Endothelial cell of umbilical vein (primary cell): ENCODE results near the gene CASP9. TPM values are rescaled to one million over a fixed set of nuclear protein-coding genes. Genes with fewer than 3 reads are reported as not detected.
A peak's percentile ranks its signal among the peaks of the same experiment; 100 is the strongest.
"Not testable (repeated sequence)": the region's sequence is repeated elsewhere in the genome, so short reads cannot be mapped to it uniquely, and the experiment has no call there.

Experiments used
- BruUV-seq: library from RNA; stranded (reverse); fragments of 400-500 nt; replicated peaks from 2 replicates; lab custom pipeline; 2021; lab: Mats Ljungman, UMichigan
- CTCF ChIA-PET: fragments of 300-600, 350-600 bp; sonication (Branson Sonifier 250); formaldehyde crosslinking; loops from one replicate; lab custom pipeline; 2021; ENCODE audit warnings: antibody characterized with exemption, inconsistent platforms; lab: Charles Lee
- POLR2A ChIA-PET: fragments of 300-600, 350-600 bp; sonication (Branson Sonifier 250); formaldehyde crosslinking; loops from one replicate; lab custom pipeline; 2021; ENCODE audit warnings: antibody characterized with exemption, inconsistent platforms; lab: Charles Lee
- DNase-seq: peaks from one replicate; pipeline ENCODE4 v3.0.0-alpha.2; 2011; ENCODE audit warnings: low read depth, low spot score
- FAIRE-seq: peaks from 2 replicates; lab custom pipeline; 2011; peaks lifted over from hg19 to GRCh38; lab: Jason Lieb, UNC
- H2AFZ ChIP-seq: 2 replicates; pipeline ENCODE4 v1.6.0; 2012; ENCODE audit warnings: low read depth, low read length, control low read depth, inconsistent platforms
- H3K27ac ChIP-seq: 2 replicates; pipeline ENCODE4 v1.5.1; 2011; ENCODE audit warnings: low read depth, mild to moderate bottlenecking, control low read depth, low read length, moderate library complexity; ENCODE audit not compliant: insufficient read depth
- H3K27me3 ChIP-seq, 2 experiments: 2 replicates each; pipeline versions ENCODE4 v1.6.0 to v1.6.1; 2011; ENCODE audit warnings: low read length in 2 of 2, mixed read lengths in 1 of 2; ENCODE audit not compliant: control insufficient read depth in 2 of 2, insufficient read depth in 2 of 2
- H3K36me3 ChIP-seq, 2 experiments: 2 replicates in 1 of 2; 3 replicates in 1 of 2; pipeline ENCODE4 v1.5.1; 2011; ENCODE audit warnings: low read length in 2 of 2, mild to moderate bottlenecking in 1 of 2, moderate library complexity in 1 of 2; ENCODE audit not compliant: control insufficient read depth in 2 of 2, insufficient read depth in 2 of 2; ENCODE audit errors: extremely low read depth in 1 of 2
- H3K4me1 ChIP-seq: 3 replicates; pipeline ENCODE4 v1.5.1; 2011; ENCODE audit warnings: mild to moderate bottlenecking, low read length; ENCODE audit not compliant: control insufficient read depth, insufficient read depth; ENCODE audit errors: extremely low read depth
- H3K4me2 ChIP-seq: 2 replicates; pipeline ENCODE4 v1.6.1; 2011; ENCODE audit warnings: low read length, control low read depth, mixed read lengths; ENCODE audit not compliant: insufficient read depth
- H3K4me3 ChIP-seq, 3 experiments: fragments of 200-600 bp in 1 of 3; sonication (generic), shearing (Covaris generic) in 1 of 3; replicated peaks in 1 of 3; 2 replicates each; pipeline ENCODE4 v1.5.1; 2011 to 2016; ENCODE audit warnings: control low read depth in 3 of 3, low read length in 3 of 3, mild to moderate bottlenecking in 2 of 3, inconsistent platforms in 1 of 3, low read depth in 1 of 3, moderate library complexity in 1 of 3; ENCODE audit not compliant: insufficient read depth in 1 of 3
- H3K79me2 ChIP-seq: 2 replicates; pipeline ENCODE4 v1.6.0; 2012; ENCODE audit warnings: low read length, inconsistent platforms; ENCODE audit not compliant: control insufficient read depth, insufficient read depth
- H3K9ac ChIP-seq: replicated peaks from 2 replicates; pipeline ENCODE3; 2011; ENCODE audit warnings: low read length, control low read depth; ENCODE audit not compliant: insufficient read depth; ENCODE audit errors: extremely low read depth
- H3K9me1 ChIP-seq: replicated peaks from 3 replicates; pipeline ENCODE4 v1.6.0; 2011; ENCODE audit warnings: mild to moderate bottlenecking, low read length; ENCODE audit not compliant: control insufficient read depth, insufficient read depth; ENCODE audit errors: extremely low read depth
- H3K9me3 ChIP-seq: replicated peaks from 2 replicates; pipeline ENCODE4 v1.5.1; 2012; ENCODE audit warnings: low read length, inconsistent platforms; ENCODE audit not compliant: control insufficient read depth, insufficient read depth
- H4K20me1 ChIP-seq: replicated peaks from 2 replicates; pipeline ENCODE3; 2011; ENCODE audit warnings: mild to moderate bottlenecking, low read length; ENCODE audit not compliant: control insufficient read depth, insufficient read depth; ENCODE audit errors: extremely low read depth
- EZH2 ChIP-seq: IDR thresholded peaks from 2 replicates; pipeline ENCODE4 v1.6.1; 2012; ENCODE audit warnings: borderline replicate concordance, low read depth, mild to moderate bottlenecking, moderate library complexity, low read length, inconsistent platforms; ENCODE audit not compliant: severe bottlenecking
- FOS ChIP-seq: IDR thresholded peaks from 2 replicates; pipeline ENCODE4 v1.6.1; 2011; ENCODE audit warnings: mild to moderate bottlenecking, low read length, moderate library complexity, borderline replicate concordance; ENCODE audit not compliant: insufficient read depth
- GATA2 ChIP-seq: IDR thresholded peaks from 2 replicates; pipeline ENCODE4 v1.7.0; 2011; ENCODE audit warnings: low read depth, mild to moderate bottlenecking, moderate library complexity, mixed read lengths, low read length; ENCODE audit not compliant: insufficient read length, insufficient read depth
- JUN ChIP-seq: IDR thresholded peaks from 2 replicates; pipeline ENCODE4 v1.6.1; 2011; ENCODE audit warnings: borderline replicate concordance, low read depth; ENCODE audit not compliant: insufficient read length, insufficient read depth
- MYC ChIP-seq: IDR thresholded peaks from one replicate; pipeline ENCODE4 v1.6.1; 2011; ENCODE audit warnings: mild to moderate bottlenecking, low read depth, low read length
- POLR2A ChIP-seq: IDR thresholded peaks from 2 replicates; pipeline ENCODE4 v1.6.1; 2012; ENCODE audit warnings: low read depth, mild to moderate bottlenecking, control low read depth, low read length
- POLR2AphosphoS5 ChIP-seq: IDR thresholded peaks from 2 replicates; pipeline ENCODE4 v1.6.1; 2012; ENCODE audit warnings: low read depth, mild to moderate bottlenecking, control low read depth, low read length, moderate library complexity; ENCODE audit not compliant: insufficient read depth
- dilution Hi-C: fragments of 300-500 bp; cut with MboI; formaldehyde crosslinking; loops from one replicate; pipeline ENCODE4 v1.15.0; 2019; ENCODE audit warnings: low sequenced_read_pairs; ENCODE audit not compliant: extremely low pct_ligation_motif_present
- intact Hi-C: fragments of 100-400 bp; cut with micrococcal nuclease; formaldehyde crosslinking; loops from one replicate; pipeline ENCODE4 v1.10.0; 2022
- polyA plus RNA-seq, 4 experiments: library from polyadenylated mRNA; depleted of rRNA in 3 of 4; stranded (reverse) in 3 of 4; unstranded in 1 of 4; fragments of >200 nt; gene quantifications; 2 replicates each; pipeline versions ENCODE4 v1.2.1 to v1.2.3, GENCODE V29; 2011 to 2012; ENCODE audit warnings: missing spikeins in 1 of 4
- total RNA-seq: library from RNA; stranded (reverse); gene quantifications from 2 replicates; pipeline ENCODE4 v1.2.3, GENCODE V29; 2021
- TF ChIP-seq, protein P1 (sequence below), 2 donors: IDR thresholded peaks; 1 replicate in 1 of 2; 2 replicates in 1 of 2; pipeline ENCODE4 v1.5.1; 2011; ENCODE audit warnings: low read length in 2 of 2, mild to moderate bottlenecking in 2 of 2, moderate library complexity in 2 of 2, control low read depth in 1 of 2, inconsistent platforms in 1 of 2, low read depth in 1 of 2; ENCODE audit not compliant: insufficient read depth in 1 of 2; ENCODE audit errors: extremely low read depth in 1 of 2
- TF ChIP-seq, protein P2 (sequence below): IDR thresholded peaks from 2 replicates; pipeline ENCODE4 v1.6.1; 2011; ENCODE audit not compliant: insufficient read depth, insufficient read length

Gene CASP9
- total and polyA plus RNA-seq, 2 donors (not counting 3 experiments of a cell fraction or from before 2014, with no cell fraction given), result 10.5 to 14.1 TPM

DNA sequence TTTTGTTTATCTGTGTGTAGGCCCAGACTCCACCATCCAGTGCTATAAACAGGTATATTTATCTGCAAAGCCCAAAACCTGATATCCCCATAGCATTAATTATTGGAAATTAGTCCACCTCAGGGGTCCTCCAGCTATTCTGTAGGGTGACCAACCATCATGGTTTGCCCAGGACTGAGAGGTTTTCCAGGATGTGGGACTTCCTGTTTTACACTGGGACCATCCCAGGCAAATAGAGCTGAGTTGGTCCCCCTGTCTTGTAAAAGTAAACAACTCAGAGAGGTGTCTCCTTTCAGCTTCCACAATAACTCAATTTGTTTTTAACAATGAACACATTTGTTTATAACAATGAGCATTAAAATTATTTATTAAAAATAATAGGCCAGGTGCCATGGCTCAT, 55.9 kb downstream of the CASP9 start:
- Histone ChIP-seq H3K9me1 (no peaks in the 10 kb centered on the region), H3K27ac (no peak overlapping the region), H3K79me2 (no peaks in the 10 kb centered on the region), H3K9me3 (no peaks in the 10 kb centered on the region), H4K20me1 (no peaks in the 10 kb centered on the region), H2AFZ (no peak overlapping the region), H3K4me3 (no peak overlapping the region), H3K9ac (no peak overlapping the region), H3K4me1 (no peaks in the 10 kb centered on the region), H3K36me3 (no peaks in the 10 kb centered on the region), H3K27me3 (no peaks in the 10 kb centered on the region), H3K4me2 (no peak overlapping the region)
- TF ChIP-seq, protein P1, sequence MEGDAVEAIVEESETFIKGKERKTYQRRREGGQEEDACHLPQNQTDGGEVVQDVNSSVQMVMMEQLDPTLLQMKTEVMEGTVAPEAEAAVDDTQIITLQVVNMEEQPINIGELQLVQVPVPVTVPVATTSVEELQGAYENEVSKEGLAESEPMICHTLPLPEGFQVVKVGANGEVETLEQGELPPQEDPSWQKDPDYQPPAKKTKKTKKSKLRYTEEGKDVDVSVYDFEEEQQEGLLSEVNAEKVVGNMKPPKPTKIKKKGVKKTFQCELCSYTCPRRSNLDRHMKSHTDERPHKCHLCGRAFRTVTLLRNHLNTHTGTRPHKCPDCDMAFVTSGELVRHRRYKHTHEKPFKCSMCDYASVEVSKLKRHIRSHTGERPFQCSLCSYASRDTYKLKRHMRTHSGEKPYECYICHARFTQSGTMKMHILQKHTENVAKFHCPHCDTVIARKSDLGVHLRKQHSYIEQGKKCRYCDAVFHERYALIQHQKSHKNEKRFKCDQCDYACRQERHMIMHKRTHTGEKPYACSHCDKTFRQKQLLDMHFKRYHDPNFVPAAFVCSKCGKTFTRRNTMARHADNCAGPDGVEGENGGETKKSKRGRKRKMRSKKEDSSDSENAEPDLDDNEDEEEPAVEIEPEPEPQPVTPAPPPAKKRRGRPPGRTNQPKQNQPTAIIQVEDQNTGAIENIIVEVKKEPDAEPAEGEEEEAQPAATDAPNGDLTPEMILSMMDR (IDR thresholded peaks at IDR 0.05; ENCODE audit: extremely low read depth in 1 of 2, insufficient read depth in 1 of 2, low read depth in 1 of 2, low read length in 2 of 2), result no peak
- TF ChIP-seq EZH2 (no peak), MYC (no peak), POLR2A (no peak), JUN (no peak), FOS (no peak), POLR2AphosphoS5 (no peak), GATA2 (no peak)
- TF ChIP-seq, protein P2, sequence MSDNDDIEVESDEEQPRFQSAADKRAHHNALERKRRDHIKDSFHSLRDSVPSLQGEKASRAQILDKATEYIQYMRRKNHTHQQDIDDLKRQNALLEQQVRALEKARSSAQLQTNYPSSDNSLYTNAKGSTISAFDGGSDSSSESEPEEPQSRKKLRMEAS, result no peak
- POLR2A ChIA-PET, result interaction anchor here (0.8 kb wide), 1 partner anchor 23 kb away, joined by 4 read pairs; no protein-coding TSS in a partner anchor
- FAIRE-seq (no peak), DNase-seq (no peak)
- BruUV-seq, result no TSS peak
- intact Hi-C loops (no loop called here), dilution Hi-C loops (no loop called here)
- CTCF ChIA-PET, result no interaction called here

DNA sequence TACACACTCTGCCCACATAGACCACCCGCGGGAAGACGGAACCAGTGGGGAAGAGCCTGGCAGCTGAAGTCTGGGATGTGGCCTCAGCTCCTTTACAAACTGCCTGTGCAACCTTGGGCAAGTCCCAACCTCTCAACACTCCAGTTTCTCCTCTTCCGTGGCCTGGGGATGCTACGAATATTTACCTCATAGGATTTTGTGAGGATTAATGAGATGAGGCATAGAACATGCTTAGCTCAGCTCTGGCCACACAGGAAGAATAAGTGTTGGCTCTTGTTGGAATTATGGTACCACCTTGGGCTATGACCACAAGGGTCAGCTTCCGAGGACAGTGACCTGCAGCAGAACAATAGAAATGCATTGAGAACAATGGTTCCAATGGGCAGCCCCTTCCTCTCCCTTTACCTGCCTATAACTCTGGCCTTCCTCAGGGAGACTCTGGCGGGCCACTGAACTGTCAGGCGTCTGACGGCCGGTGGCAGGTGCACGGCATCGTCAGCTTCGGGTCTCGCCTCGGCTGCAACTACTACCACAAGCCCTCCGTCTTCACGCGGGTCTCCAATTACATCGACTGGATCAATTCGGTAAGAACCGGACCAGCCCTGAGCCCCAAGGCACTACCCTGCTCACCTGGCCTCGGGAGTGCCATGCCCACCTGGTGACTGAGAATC, 56.9 kb downstream of the CASP9 start:
- H4K20me1 ChIP-seq, H3K36me3 ChIP-seq, H3K9me1 ChIP-seq, POLR2A ChIA-PET, H3K9me3 ChIP-seq, DNase-seq, H3K4me3 ChIP-seq, H2AFZ ChIP-seq, H3K4me2 ChIP-seq, BruUV-seq, intact Hi-C loops, H3K4me1 ChIP-seq, dilution Hi-C loops, H3K9ac ChIP-seq, H3K27me3 ChIP-seq, H3K27ac ChIP-seq, CTCF ChIA-PET, H3K79me2 ChIP-seq: not testable (repeated sequence)
- peak; percentile 33 for FAIRE-seq
